Glomerular endothelial cell (primary cell): ENCODE measurements around the gene TMEM229B. TPM values are rescaled to one million over a fixed set of nuclear protein-coding genes. Genes with fewer than 3 reads are reported as not detected.

Experiments used
- DNase-seq: peaks from one replicate; pipeline ENCODE4 v3.0.0-alpha.2; 2011; ENCODE audit warnings: low read depth, low spot score; ENCODE audit errors: extremely low read depth
- total RNA-seq: library from RNA; depleted of rRNA; stranded (reverse); fragments of >200 nt; gene quantifications from 2 replicates; pipeline ENCODE4 v1.2.3, GENCODE V29; 2015

Gene TMEM229B
- total RNA-seq, 1 donor from 2014 or later = 1.6 TPM

GRCh38 chr14:67490196-67490595 is 1.7 kb upstream of the TMEM229B start:
- no peak for DNase-seq

DNA sequence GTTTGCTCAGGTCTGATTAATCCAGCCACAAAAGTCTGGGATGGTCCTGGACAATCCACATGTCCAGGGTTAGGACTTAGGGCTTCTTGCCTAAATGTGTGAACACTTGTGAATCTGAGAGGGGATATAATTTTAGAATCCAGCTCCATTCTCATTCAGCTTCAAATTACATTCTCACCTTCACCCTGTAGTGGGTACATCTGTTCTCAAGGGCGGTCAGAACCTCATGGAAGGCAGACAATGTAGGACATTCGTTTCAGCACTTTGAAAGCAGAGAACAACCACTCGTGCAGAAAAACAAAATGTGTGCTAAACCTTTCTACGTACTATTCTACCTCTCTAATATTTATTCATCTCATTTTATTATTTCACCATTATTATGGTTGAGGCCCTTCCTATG is 1.2 kb downstream of the TMEM229B start:
- no peak for DNase-seq

- no peak for DNase-seq
These were observed 1.6 kb downstream of the TMEM229B start for GRCh38 chr14:67486890-67487289.

DNA sequence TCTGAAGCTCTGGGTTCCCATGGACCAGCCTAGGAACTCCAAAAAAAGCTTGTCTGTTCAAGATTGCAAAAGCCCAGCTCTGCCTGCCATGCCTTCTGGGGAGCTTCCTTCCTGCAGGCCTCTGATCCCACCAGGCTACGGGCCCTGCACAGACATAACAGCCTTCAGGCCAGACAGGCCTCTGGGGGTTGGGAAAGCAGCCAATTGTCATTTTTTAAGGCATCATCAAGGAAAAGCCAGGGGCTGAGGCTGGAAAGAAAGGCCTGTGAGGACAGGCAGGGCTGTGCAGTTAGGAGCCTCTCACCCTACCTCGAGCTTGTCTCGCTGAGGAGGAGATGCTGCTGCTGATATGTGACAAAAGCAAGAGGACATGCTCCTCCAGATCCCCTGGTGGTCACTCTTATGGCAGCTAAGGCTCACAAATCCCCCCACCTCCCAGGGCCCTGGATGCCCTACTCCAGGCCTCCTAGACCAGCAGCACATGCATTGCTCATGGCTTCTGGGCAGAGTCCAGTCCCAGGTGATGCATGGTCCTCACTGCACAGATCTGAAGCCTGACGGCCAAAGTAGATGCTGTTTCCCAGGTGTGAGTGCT is 2.9 kb downstream of the TMEM229B start:
- no peak for DNase-seq

- no peak for DNase-seq
These were observed 4.8 kb downstream of the TMEM229B start for GRCh38 chr14:67483579-67484285.

GRCh38 chr14:67482231-67483164 is 6.0 kb downstream of the TMEM229B start:
- DNase-seq = no peak

GRCh38 chr14:67480011-67480410 is 8.5 kb downstream of the TMEM229B start:
- DNase-seq = no peak

- no peak for DNase-seq
These were observed 9.8 kb downstream of the TMEM229B start for GRCh38 chr14:67478800-67479084.

GRCh38 chr14:67477926-67478799 is 10.4 kb downstream of the TMEM229B start:
- no peak for DNase-seq

DNA sequence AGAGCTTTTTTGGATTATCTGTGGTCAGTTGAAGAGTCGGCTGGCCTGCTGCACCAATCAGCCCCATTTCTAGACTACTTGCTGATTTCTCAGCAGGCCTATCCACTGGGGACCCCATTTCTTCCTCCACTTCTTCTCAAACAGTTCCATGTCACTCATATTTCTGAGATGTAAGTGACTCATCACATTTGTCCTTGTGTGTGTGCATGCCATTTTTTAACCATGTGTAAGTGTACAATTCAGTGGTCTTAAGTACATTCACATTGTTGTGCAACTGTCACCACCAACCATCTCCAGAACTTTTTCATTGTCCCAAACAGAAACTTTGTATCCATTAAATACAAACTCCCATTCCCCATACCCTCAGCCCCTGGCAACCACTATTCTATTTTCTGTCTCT is 14.2 kb downstream of the TMEM229B start:
- DNase-seq = no peak

DNA sequence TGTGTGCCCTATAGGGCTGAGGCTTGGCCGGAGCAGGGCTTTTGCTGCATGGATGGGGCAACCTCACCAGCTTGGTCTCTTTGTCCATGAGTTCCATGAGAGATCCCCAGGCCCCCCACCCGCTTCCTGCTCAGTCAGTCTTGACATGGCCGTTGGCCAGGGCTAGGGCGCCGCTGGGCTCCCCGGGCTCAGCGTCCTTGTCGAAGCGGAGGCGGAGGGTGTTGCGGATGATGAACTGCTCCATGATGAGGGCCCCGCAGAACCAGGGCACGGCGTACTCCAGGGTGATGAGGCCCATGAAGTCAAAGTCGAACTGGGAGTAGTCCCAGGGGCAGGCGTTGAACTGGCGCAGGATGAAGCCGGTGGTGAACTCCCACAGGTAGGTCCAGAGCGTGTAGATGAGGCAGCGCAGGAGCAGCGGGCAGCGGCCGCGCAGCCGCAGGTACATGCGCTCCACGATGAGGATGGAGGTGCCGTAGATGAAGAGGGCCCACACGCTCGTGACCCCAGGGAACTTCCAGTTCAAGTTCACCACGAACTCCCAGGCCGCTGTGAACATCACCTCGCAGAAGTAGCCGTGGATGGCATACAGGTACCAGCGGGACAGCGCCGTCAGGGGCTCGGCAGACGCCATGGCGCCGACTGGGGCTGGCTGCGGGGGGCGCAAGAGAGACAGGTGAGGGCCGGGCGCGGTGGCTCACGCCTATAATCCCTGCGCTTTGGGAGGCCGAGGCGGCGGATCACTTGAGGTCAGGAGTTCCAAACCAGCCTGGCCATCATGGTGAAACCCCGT is 15.0 kb downstream of the TMEM229B start:
- no peak for DNase-seq

- DNase-seq = no peak
These were observed 15.8 kb downstream of the TMEM229B start for GRCh38 chr14:67472726-67473125.

DNA sequence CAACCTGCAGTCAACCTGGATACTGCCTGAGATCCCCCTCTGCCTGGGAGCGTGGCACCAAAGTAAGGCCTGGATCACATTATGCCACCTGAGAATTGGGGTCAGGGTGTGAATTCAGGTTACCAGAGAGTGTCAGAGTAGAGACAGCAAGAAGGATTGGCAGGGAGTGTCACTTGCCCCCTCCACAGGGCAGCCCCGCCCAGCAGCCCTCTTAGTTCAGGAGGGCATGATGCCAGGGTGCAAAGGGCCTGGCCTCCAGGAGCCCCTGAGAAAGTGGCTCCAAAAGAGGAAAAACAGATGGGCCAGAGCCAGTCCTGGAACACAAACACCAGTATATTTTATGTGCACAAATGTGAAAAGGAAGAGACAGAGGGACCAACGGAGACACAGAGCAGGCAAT is 18.6 kb downstream of the TMEM229B start:
- no peak for DNase-seq

GRCh38 chr14:67468378-67468730 is 20.2 kb downstream of the TMEM229B start:
- no peak for DNase-seq

DNA sequence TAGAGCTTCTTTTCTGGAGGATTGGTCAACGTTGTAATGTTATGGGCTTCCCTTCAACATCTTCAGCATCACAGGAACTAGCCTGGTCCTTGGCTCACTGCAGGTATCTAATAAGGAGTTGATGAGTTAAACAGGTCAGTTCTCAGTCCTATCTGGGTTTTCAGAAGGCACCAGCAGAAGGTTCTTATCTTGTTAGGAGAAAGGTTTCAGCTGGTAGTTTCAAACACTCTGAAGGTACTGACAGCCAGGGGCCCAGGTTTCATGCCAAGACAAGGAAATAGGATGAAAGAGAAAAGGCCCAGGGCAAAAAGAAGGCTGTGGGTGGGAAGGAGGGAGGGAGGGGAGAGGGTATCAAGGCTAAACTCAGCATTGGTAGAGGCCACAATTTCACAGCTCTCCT is 21.4 kb downstream of the TMEM229B start:
- no peak for DNase-seq

- no peak for DNase-seq
These were observed 23.6 kb downstream of the TMEM229B start for GRCh38 chr14:67464879-67465278.

DNA sequence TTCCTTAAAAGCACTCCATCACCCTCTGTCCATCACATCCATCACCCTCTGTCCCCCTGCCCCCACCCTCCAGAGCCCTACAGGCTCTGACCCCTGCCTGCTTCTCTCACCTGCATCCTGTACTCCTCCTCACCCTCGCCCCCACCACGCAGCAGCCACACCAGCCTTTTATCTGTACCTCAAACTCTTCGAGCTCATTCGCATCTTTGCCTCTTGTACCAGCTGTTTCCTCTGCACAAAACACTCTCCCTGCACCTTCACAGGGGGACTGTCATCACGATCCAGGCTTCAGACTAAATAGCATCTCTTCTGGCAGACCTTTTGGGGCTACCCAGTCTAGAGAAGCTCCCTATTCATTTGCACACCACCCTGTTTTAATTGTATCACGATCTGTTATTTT is 24.1 kb downstream of the TMEM229B start:
- DNase-seq = no peak

- no peak for DNase-seq
These were observed 24.6 kb downstream of the TMEM229B start for GRCh38 chr14:67463900-67464299.

DNA sequence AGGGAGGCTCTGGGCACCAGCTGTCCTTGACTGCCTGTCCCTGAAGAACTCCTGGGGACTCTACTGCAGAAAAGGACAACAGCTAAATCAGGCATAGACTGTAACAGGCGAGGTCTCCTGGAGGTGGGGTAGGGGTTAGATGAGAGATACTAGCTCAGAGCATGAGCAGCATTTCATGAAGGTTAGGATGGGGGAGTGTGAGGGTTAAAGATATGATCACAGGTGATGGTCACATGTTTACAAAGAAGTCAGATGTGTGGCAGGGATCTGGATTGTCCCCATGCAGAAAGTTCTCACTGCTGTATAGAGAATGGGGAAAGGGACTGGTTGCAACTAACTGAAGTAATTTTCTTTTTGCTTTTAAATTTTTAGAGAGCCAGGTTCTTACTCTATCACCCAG is 26.5 kb downstream of the TMEM229B start:
- no peak for DNase-seq

DNA sequence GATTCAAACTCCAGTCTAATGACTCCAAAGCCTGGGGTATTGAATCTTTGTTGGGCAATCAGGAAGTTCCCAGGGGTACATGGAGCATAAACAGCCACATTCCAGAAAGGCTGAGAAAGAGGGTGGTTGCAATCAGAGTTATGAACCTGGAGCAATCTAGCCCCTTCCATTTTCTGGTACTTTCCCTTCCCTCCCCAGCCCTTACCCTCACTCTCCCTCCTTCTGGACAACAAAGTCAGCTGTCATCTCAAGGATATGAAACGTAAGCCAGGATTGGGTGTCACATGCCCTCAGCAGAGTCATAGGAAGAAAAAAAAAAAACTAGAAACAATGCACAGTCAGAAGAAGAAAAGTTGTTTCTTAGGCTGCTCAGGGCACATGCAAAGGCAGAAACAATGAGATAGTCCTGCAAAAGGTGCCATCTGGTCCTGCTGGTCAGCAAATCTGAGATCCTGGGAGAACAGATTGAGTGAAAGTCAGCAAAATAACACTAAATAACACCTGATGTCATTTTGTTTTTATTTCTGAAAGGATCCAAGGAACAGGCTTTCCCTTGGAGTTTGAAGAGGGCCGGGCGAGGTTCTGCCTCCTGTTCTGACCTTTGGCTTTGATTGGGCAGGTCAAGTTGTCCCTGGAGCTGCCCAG is 27.1 kb downstream of the TMEM229B start:
- DNase-seq = no peak
